Naive thymus-derived CD4-positive, alpha-beta T cell (primary cell): ENCODE data around the gene CNDP2. TPM values are rescaled to one million over a fixed set of nuclear protein-coding genes. Genes with fewer than 3 reads are reported as not detected.

Source experiments
- ATAC-seq: fragments of 150-1000 bp; cut with Tn5 transposase; 2 replicates; pipeline ENCODE4 v1.10.0; 2021; ENCODE audit warnings: mild to moderate bottlenecking, moderate library complexity
- CTCF ChIA-PET: fragments of 350-600 bp; sonication (Branson Sonifier 250); formaldehyde crosslinking; loops from one replicate; lab custom pipeline; 2021; ENCODE audit warnings: antibody characterized with exemption; lab: Charles Lee
- POLR2A ChIA-PET: fragments of 350-600 bp; sonication (Branson Sonifier 250); formaldehyde crosslinking; loops from one replicate; lab custom pipeline; 2021; ENCODE audit warnings: antibody characterized with exemption, inconsistent platforms; lab: Charles Lee
- DNase-seq, 9 donors: peaks; one replicate each; pipeline versions ENCODE4 v3.0.0 to v3.0.0-alpha.2; 2020 to 2022; ENCODE audit warnings: mixed read lengths in 1 of 9
- H3K27ac ChIP-seq: one replicate; pipeline ENCODE4 v1.7.0; 2013; ENCODE audit warnings: mild to moderate bottlenecking, low read depth, low read length, moderate library complexity
- H3K27me3 ChIP-seq, 2 donors: one replicate each; pipeline ENCODE4 v1.7.0; 2013; ENCODE audit warnings: low read length in 2 of 2, mild to moderate bottlenecking in 2 of 2, moderate library complexity in 2 of 2; ENCODE audit not compliant: control insufficient read depth in 2 of 2, insufficient read depth in 2 of 2
- H3K36me3 ChIP-seq, 3 experiments: 1 replicate in 2 of 3; 2 replicates in 1 of 3; pipeline ENCODE4 v1.7.0; 2013; ENCODE audit warnings: low read length in 3 of 3, mild to moderate bottlenecking in 3 of 3, moderate library complexity in 1 of 3; ENCODE audit not compliant: insufficient read depth in 3 of 3, control insufficient read depth in 2 of 3
- H3K4me1 ChIP-seq, 2 donors: one replicate each; pipeline ENCODE4 v1.7.0; 2013; ENCODE audit warnings: low read length in 2 of 2, mild to moderate bottlenecking in 2 of 2, moderate library complexity in 1 of 2; ENCODE audit not compliant: control insufficient read depth in 2 of 2, insufficient read depth in 2 of 2
- H3K4me3 ChIP-seq: 2 replicates; pipeline ENCODE4 v1.7.0; 2013; ENCODE audit warnings: mild to moderate bottlenecking, low read length
- H3K9me3 ChIP-seq, 3 experiments: 1 replicate in 2 of 3; 2 replicates in 1 of 3; pipeline ENCODE4 v1.7.0; 2013; ENCODE audit warnings: low read length in 3 of 3; ENCODE audit not compliant: control insufficient read depth in 2 of 3
- H3K27ac Mint-ChIP-seq, 9 donors: one replicate each; pipeline ENCODE4 v1.8.0; 2020 to 2022; ENCODE audit warnings: mixed read lengths in 9 of 9, mild to moderate bottlenecking in 8 of 9, moderate library complexity in 5 of 9, inconsistent platforms in 2 of 9
- H3K27me3 Mint-ChIP-seq, 5 donors: one replicate each; pipeline ENCODE4 v1.8.0; 2021 to 2022; ENCODE audit warnings: mixed read lengths in 5 of 5, mild to moderate bottlenecking in 1 of 5
- H3K36me3 Mint-ChIP-seq, 5 donors: one replicate each; pipeline ENCODE4 v1.8.0; 2020 to 2022; ENCODE audit warnings: mixed read lengths in 5 of 5, mild to moderate bottlenecking in 3 of 5, inconsistent platforms in 1 of 5
- H3K4me1 Mint-ChIP-seq, 7 donors: one replicate each; pipeline ENCODE4 v1.8.0; 2020 to 2022; ENCODE audit warnings: mixed read lengths in 7 of 7, mild to moderate bottlenecking in 3 of 7, inconsistent platforms in 1 of 7
- H3K4me3 Mint-ChIP-seq, 10 donors: one replicate each; pipeline ENCODE4 v1.8.0; 2020 to 2022; ENCODE audit warnings: mild to moderate bottlenecking in 10 of 10, mixed read lengths in 10 of 10, moderate library complexity in 6 of 10, inconsistent platforms in 2 of 10
- H3K9me3 Mint-ChIP-seq, 11 donors: one replicate each; pipeline ENCODE4 v1.8.0; 2020 to 2022; ENCODE audit warnings: mixed read lengths in 11 of 11, mild to moderate bottlenecking in 4 of 11, inconsistent platforms in 1 of 11, moderate library complexity in 1 of 11
- intact Hi-C, 2 donors: fragments of 100-400 bp; cut with micrococcal nuclease; formaldehyde crosslinking; loops; one replicate each; pipeline ENCODE4 v1.15.1; 2023
- polyA plus RNA-seq, 2 donors: library from polyadenylated mRNA; unstranded; fragments of 300-500 nt; fragmentation: Illumina TruSeq; gene quantifications; one replicate each; pipeline ENCODE4 v1.2.3, GENCODE V29; 2021
- total RNA-seq, 6 experiments: library from RNA in 5 of 6; stranded (reverse) in 5 of 6; gene quantifications; 1 replicate in 5 of 6; 2 replicates in 1 of 6; pipeline ENCODE4 v1.2.3 and lab custom pipeline; 2021 to 2026

Gene CNDP2
- total and polyA plus RNA-seq, 7 experiments from 2014 or later: 87.7 to 169 (median 141) TPM

- H3K9me3 Mint-ChIP-seq: peaks cover 0 to 10% (median 3%) of the 10 kb centered on the region in 11 donors
- Histone ChIP-seq H3K36me3 (no peaks in the 10 kb centered on the region), H3K4me1 (no peaks in the 10 kb centered on the region), H3K9me3 (no peaks in the 10 kb centered on the region), H3K27ac (no peak overlapping the region), H3K27me3 (no peaks in the 10 kb centered on the region), H3K4me3 (no peak overlapping the region)
- peaks cover 16 to 33% (median 21%) of the 10 kb centered on the region in 5 donors for H3K27me3 Mint-ChIP-seq
- ATAC-seq (no peak), DNase-seq (no peak)
- H3K4me3 Mint-ChIP-seq: no peak overlapping the region
- no peak overlapping the region for H3K27ac Mint-ChIP-seq
- H3K4me1 Mint-ChIP-seq: peaks cover 0 to 3% (median 0%) of the 10 kb centered on the region in 7 donors
- intact Hi-C loops: no loop called here
- POLR2A ChIA-PET: no interaction called here
- H3K36me3 Mint-ChIP-seq: peaks cover 0 to 6% (median 0%) of the 10 kb centered on the region in 5 donors
- CTCF ChIA-PET: no interaction called here
Measured at GRCh38 chr18:74571895-74572680, 75.9 kb downstream of the CNDP2 start.

- H3K27ac Mint-ChIP-seq: no peak overlapping the region
- DNase-seq: no peak
- peaks cover 12 to 27% (median 20%) of the 10 kb centered on the region in 5 donors for H3K27me3 Mint-ChIP-seq
- ATAC-seq: no peak
- H3K36me3 ChIP-seq: no peaks in the 10 kb centered on the region
- POLR2A ChIA-PET: no interaction called here
- H3K27me3 ChIP-seq: no peaks in the 10 kb centered on the region
- H3K4me3 ChIP-seq: no peak overlapping the region
- H3K27ac ChIP-seq: no peak overlapping the region
- H3K4me1 Mint-ChIP-seq: peaks cover 0 to 3% (median 0%) of the 10 kb centered on the region in 7 donors
- H3K9me3 Mint-ChIP-seq: peaks cover 0 to 4% (median 0%) of the 10 kb centered on the region in 11 donors
- H3K4me3 Mint-ChIP-seq: no peak overlapping the region
- no peaks in the 10 kb centered on the region for H3K36me3 Mint-ChIP-seq
- intact Hi-C loops: no loop called here
- H3K4me1 ChIP-seq: no peaks in the 10 kb centered on the region
- CTCF ChIA-PET: no interaction called here
- no peaks in the 10 kb centered on the region for H3K9me3 ChIP-seq
Measured at GRCh38 chr18:74573053-74573452, 76.9 kb downstream of the CNDP2 start.

Other genes with a start within 250 kb of the CNDP2 start
- 10 to 100 TPM; 13.9 to 36.9 (median 22.6) TPM for gene CYB5A, start 204.4 kb upstream of the CNDP2 start, total RNA-seq
- 10 to 100 TPM; 46.6 to 57.3 TPM for gene CYB5A, start 204.4 kb upstream of the CNDP2 start, polyA plus RNA-seq
- gene C18orf63, start 180.5 kb upstream of the CNDP2 start, total RNA-seq: not detected
- gene C18orf63, start 180.5 kb upstream of the CNDP2 start, polyA plus RNA-seq: not detected
- not detected for gene DIPK1C, start 39.1 kb upstream of the CNDP2 start, total RNA-seq
- gene DIPK1C, start 39.1 kb upstream of the CNDP2 start, polyA plus RNA-seq: not detected
- gene CNDP1, start 38.1 kb downstream of the CNDP2 start, total RNA-seq: under 1 TPM in 2 of 5 experiments, not detected in 3; 0.19 to 0.34 TPM
- under 1 TPM in 1 of 2 donors, not detected in 1; 0.12 TPM for gene CNDP1, start 38.1 kb downstream of the CNDP2 start, polyA plus RNA-seq
- gene ZNF407, start 101.5 kb downstream of the CNDP2 start, total RNA-seq: 10 to 100 TPM; 23.1 to 31.3 (median 29.7) TPM
- 1 to 10 TPM; 6.8 to 8.7 TPM for gene ZNF407, start 101.5 kb downstream of the CNDP2 start, polyA plus RNA-seq